Cardiac septum (tissue), 1 donor: ENCODE measurements around the gene ANKS6. TPM values are rescaled to one million over a fixed set of nuclear protein-coding genes. Genes with fewer than 3 reads are reported as not detected.

Source experiments
- DNase-seq: peaks from one replicate; pipeline ENCODE4 v3.0.0-alpha.2; 2020; ENCODE audit warnings: low spot score
- intact Hi-C: fragments of 100-400 bp; cut with DNase I; formaldehyde crosslinking; loops from one replicate; pipeline ENCODE4 v1.14.0; 2022
- total RNA-seq: library from RNA; stranded (reverse); fragmentation: NEBNext Ultra II Directional; extraction: Animal tissue kit (Norgen Biotek cat#: 25700); gene quantifications from one replicate; pipeline ENCODE4 v1.2.1, GENCODE V29; 2021
- donor health status: DM: no; HTN: no; CAD: no.

The ANKS6 gene
- total RNA-seq, 1 donor from 2014 or later: 7.6 TPM

GRCh38 chr9:98745470-98745869, 50.9 kb downstream of the ANKS6 start:
- intact Hi-C loops: no loop called here
- no peak for DNase-seq

GRCh38 chr9:98743818-98744611, 52.3 kb downstream of the ANKS6 start:
- intact Hi-C loops: no loop called here

GRCh38 chr9:98743329-98743728, 53.0 kb downstream of the ANKS6 start:
- no peak for DNase-seq
- intact Hi-C loops: no loop called here

More at GRCh38 chr9:98743818-98744611, 52.3 kb downstream of the ANKS6 start:
- no peak for DNase-seq

GRCh38 chr9:98742325-98743280, 53.8 kb downstream of the ANKS6 start:
- DNase-seq: no peak
- intact Hi-C loops: no loop called here

GRCh38 chr9:98740226-98740881, 56.0 kb downstream of the ANKS6 start:
- DNase-seq: no peak
- intact Hi-C loops: no loop called here

GRCh38 chr9:98738741-98739140, 57.6 kb downstream of the ANKS6 start:
- intact Hi-C loops: no loop called here
- no peak for DNase-seq

- DNase-seq: no peak
- intact Hi-C loops: no loop called here
Observed at GRCh38 chr9:98736226-98736625, 60.1 kb downstream of the ANKS6 start.

GRCh38 chr9:98732801-98733200, 63.6 kb downstream of the ANKS6 start:
- no peak for DNase-seq
- intact Hi-C loops: no loop called here

GRCh38 chr9:98732091-98732490, 64.3 kb downstream of the ANKS6 start:
- intact Hi-C loops: no loop called here
- DNase-seq: no peak

- no peak for DNase-seq
- intact Hi-C loops: no loop called here
Observed at GRCh38 chr9:98730871-98731270, 65.5 kb downstream of the ANKS6 start.

- no peak for DNase-seq
- intact Hi-C loops: no loop called here
Observed at GRCh38 chr9:98728500-98728899, 67.9 kb downstream of the ANKS6 start.

- intact Hi-C loops: no loop called here
- DNase-seq: no peak
Observed at GRCh38 chr9:98727428-98727827, 68.9 kb downstream of the ANKS6 start.

GRCh38 chr9:98726735-98727134, 69.6 kb downstream of the ANKS6 start:
- no peak for DNase-seq
- intact Hi-C loops: no loop called here

- intact Hi-C loops: no loop called here
- no peak for DNase-seq
Observed at GRCh38 chr9:98724810-98725530, 71.4 kb downstream of the ANKS6 start.

GRCh38 chr9:98721643-98722042, 74.7 kb downstream of the ANKS6 start:
- DNase-seq: no peak

GRCh38 chr9:98720402-98720801, 76.0 kb downstream of the ANKS6 start:
- no peak for DNase-seq
- intact Hi-C loops: no loop called here

More at GRCh38 chr9:98721643-98722042, 74.7 kb downstream of the ANKS6 start:
- intact Hi-C loops: no loop called here

- intact Hi-C loops: no loop called here
- DNase-seq: no peak
Observed at GRCh38 chr9:98719055-98719454, 77.3 kb downstream of the ANKS6 start.

- intact Hi-C loops: no loop called here
- DNase-seq: no peak
Observed at GRCh38 chr9:98714833-98715232, 81.5 kb downstream of the ANKS6 start.

GRCh38 chr9:98712987-98713386, 83.4 kb downstream of the ANKS6 start:
- intact Hi-C loops: no loop called here
- DNase-seq: no peak
